K562 (cell line): ENCODE data around the gene SLC48A1. TPM values are rescaled to one million over a fixed set of nuclear protein-coding genes. Genes with fewer than 3 reads are reported as not detected.

Experiments used
- ATAC-seq: fragments of 200-7000 bp; cut with Tn5 transposase; 3 replicates; pipeline ENCODE4 v1.9.1; 2020; ENCODE audit warnings: moderate library complexity
- BruUV-seq: library from RNA; stranded (reverse); fragments of 400-500 nt; replicated peaks from 2 replicates; lab custom pipeline; 2021; lab: Mats Ljungman, UMichigan
- CTCF ChIA-PET: fragments of 300-600 bp; formaldehyde crosslinking; extraction: SDS; loops from one replicate; lab custom pipeline; 2021; ENCODE audit warnings: low intra/inter-chr PET ratio; lab: Yijun Ruan, JAX
- POLR2A ChIA-PET: fragments of 300-600, 350-650 bp; sonication (Branson Sonifier 250); formaldehyde crosslinking; extraction: SDS; loops from one replicate; lab custom pipeline; 2021; ENCODE audit warnings: antibody characterized with exemption, inconsistent platforms; lab: Yijun Ruan, JAX
- DNase-seq, 4 experiments: peaks; one replicate each; pipeline versions ENCODE4 v3.0.0 to v3.0.0-alpha.2; 2011 to 2018; ENCODE audit warnings: low spot score in 3 of 4, mixed read lengths in 3 of 4; ENCODE audit errors: extremely low read depth in 1 of 4
- FAIRE-seq: peaks from 2 replicates; lab custom pipeline; 2011; peaks lifted over from hg19 to GRCh38; lab: Jason Lieb, UNC
- H2AFZ ChIP-seq: 2 replicates; pipeline ENCODE4 v1.6.0; 2011; ENCODE audit warnings: low read depth, low read length, control low read depth, inconsistent platforms
- H3K27ac ChIP-seq: fragments of 200-600 bp; 3 replicates; pipeline ENCODE4 v1.8.0; 2011; ENCODE audit warnings: low read depth, mild to moderate bottlenecking, control low read depth, inconsistent platforms, low read length, moderate library complexity, mixed read lengths; ENCODE audit errors: extremely low read depth
- H3K27me3 ChIP-seq, 2 experiments: fragments of 300-600 bp in 1 of 2; 2 replicates in 1 of 2; 3 replicates in 1 of 2; pipeline versions ENCODE4 v1.6.0 to v1.8.0; 2011; ENCODE audit warnings: inconsistent platforms in 2 of 2, low read length in 2 of 2, mild to moderate bottlenecking in 1 of 2, mixed read lengths in 1 of 2, moderate library complexity in 1 of 2; ENCODE audit not compliant: control insufficient read depth in 2 of 2, insufficient read depth in 2 of 2
- H3K36me3 ChIP-seq: fragments of 300-600 bp; 3 replicates; pipeline ENCODE4 v1.8.0; 2011; ENCODE audit warnings: mild to moderate bottlenecking, low read length, inconsistent platforms; ENCODE audit not compliant: control insufficient read depth, insufficient read depth
- H3K4me1 ChIP-seq, 2 experiments: fragments of 200-600 bp in 1 of 2; replicated peaks in 1 of 2; 2 replicates in 1 of 2; 3 replicates in 1 of 2; pipeline versions ENCODE4 v1.5.1 to v1.8.0; 2011; ENCODE audit warnings: inconsistent platforms in 2 of 2, low read length in 2 of 2, mild to moderate bottlenecking in 1 of 2, mixed read lengths in 1 of 2, moderate library complexity in 1 of 2; ENCODE audit not compliant: control insufficient read depth in 2 of 2, insufficient read depth in 2 of 2
- H3K4me2 ChIP-seq: 2 replicates; pipeline ENCODE4 v1.6.1; 2011; ENCODE audit warnings: low read length, control low read depth, inconsistent platforms, mixed read lengths; ENCODE audit not compliant: insufficient read depth
- H3K4me3 ChIP-seq: fragments of 200-600 bp; sonication (generic), shearing (Covaris generic); 2 replicates; pipeline ENCODE4 v1.5.1; 2016; ENCODE audit warnings: control low read depth, inconsistent platforms
- H3K79me2 ChIP-seq: fragments of 200-600 bp; 3 replicates; pipeline ENCODE4 v1.8.0; 2011; ENCODE audit warnings: low read length, inconsistent platforms; ENCODE audit not compliant: control insufficient read depth, insufficient read depth
- H3K9ac ChIP-seq, 2 experiments: 2 replicates each; pipeline versions ENCODE4 v1.6.0 to v1.6.1; 2011; ENCODE audit warnings: low read depth in 2 of 2, low read length in 2 of 2, control low read depth in 1 of 2, inconsistent platforms in 1 of 2, mild to moderate bottlenecking in 1 of 2, mixed read lengths in 1 of 2; ENCODE audit not compliant: insufficient read depth in 1 of 2
- H3K9me1 ChIP-seq: one replicate; pipeline ENCODE4 v1.6.0; 2011; ENCODE audit warnings: inconsistent platforms, mild to moderate bottlenecking, low read length, moderate library complexity; ENCODE audit not compliant: control insufficient read depth, insufficient read depth
- H3K9me3 ChIP-seq: replicated peaks from 2 replicates; pipeline ENCODE4 v1.5.1; 2011; ENCODE audit warnings: low read depth, low read length, inconsistent platforms; ENCODE audit not compliant: control insufficient read depth, insufficient read depth
- H4K20me1 ChIP-seq: replicated peaks from 2 replicates; pipeline ENCODE4 v1.6.1; 2011; ENCODE audit warnings: low read length, inconsistent platforms, mixed read lengths; ENCODE audit not compliant: control insufficient read depth, insufficient read depth
- ARID1B ChIP-seq: fragments of 450-650 bp; IDR thresholded peaks from 2 replicates; pipeline ENCODE4 v1.6.1; 2016; ENCODE audit warnings: antibody characterized with exemption, mild to moderate bottlenecking, inconsistent platforms
- CHCHD3 ChIP-seq: fragments of 250-450 bp; sonication (Bioruptor Pico); IDR thresholded peaks from 2 replicates; pipeline ENCODE4 v2.1.2; 2022; ENCODE audit warnings: mild to moderate bottlenecking
- ETV6 ChIP-seq, 3 experiments: fragments of 150-350 bp in 1 of 3; sonication (generic) in 1 of 3; formaldehyde crosslinking in 1 of 3; IDR thresholded peaks; 2 replicates each; pipeline versions ENCODE4 v1.6.1 to v1.8.0; 2014 to 2022; ENCODE audit warnings: borderline replicate concordance in 2 of 3, low read depth in 2 of 3, antibody characterized with exemption in 1 of 3, low read length in 1 of 3, mild to moderate bottlenecking in 1 of 3, missing genetic modification reagents in 1 of 3
- FOXJ2 ChIP-seq: fragments of 200-800 bp; sonication (Bioruptor generic); IDR thresholded peaks from 2 replicates; pipeline ENCODE4 v1.6.1; 2016; ENCODE audit warnings: missing genetic modification characterization, missing compliant biosample characterization
- LARP7 ChIP-seq: fragments of 450-650 bp; IDR thresholded peaks from 2 replicates; pipeline ENCODE4 v1.6.1; 2016
- MTA1 ChIP-seq: fragments of 450-650 bp; IDR thresholded peaks from 2 replicates; pipeline ENCODE4 v1.6.1; 2017; ENCODE audit warnings: borderline replicate concordance
- NFIX ChIP-seq: fragments of 250-450 bp; sonication (Bioruptor Pico); IDR thresholded peaks from 2 replicates; pipeline ENCODE4 v1.4.0; 2020; ENCODE audit warnings: low read depth, mild to moderate bottlenecking, moderate library complexity
- RAD21 ChIP-seq, 2 experiments: fragments of 250-450 bp in 1 of 2; fragments of 450-650 bp in 1 of 2; sonication (Bioruptor Pico) in 1 of 2; formaldehyde crosslinking in 1 of 2; IDR thresholded peaks in 1 of 2; conservative IDR thresholded peaks in 1 of 2; 2 replicates each; pipeline versions ENCODE4 v1.4.0 to v1.8.0; 2020 to 2022; ENCODE audit warnings: mild to moderate bottlenecking in 2 of 2, moderate library complexity in 1 of 2
- SIX5 ChIP-seq, 2 experiments: IDR thresholded peaks; 2 replicates each; pipeline ENCODE4 v1.6.1; 2011; ENCODE audit warnings: low read length in 2 of 2, borderline replicate concordance in 1 of 2, low read depth in 1 of 2, mild to moderate bottlenecking in 1 of 2, moderate library complexity in 1 of 2; ENCODE audit not compliant: insufficient read depth in 1 of 2
- WGBS: fragments of 100-300 bp; shearing (Covaris generic); methylation state at CpG from one replicate; pipeline ENCODE4 v1.1.6; 2016; ENCODE audit warnings: low coverage, mixed read lengths; ENCODE audit not compliant: insufficient coverage; ENCODE audit errors: missing lambda C conversion rate; 5-methylcytosine and 5-hydroxymethylcytosine counted together
- in situ Hi-C: fragments of 300-500 bp; cut with MboI; formaldehyde crosslinking; loops from 4 replicates; pipeline ENCODE4 v1.15.0; 2018; ENCODE audit warnings: inconsistent platforms, mixed read lengths
- intact Hi-C: fragments of 100-400 bp; cut with micrococcal nuclease; formaldehyde crosslinking; loops from 2 replicates; pipeline ENCODE4 v1.14.2; 2022
- polyA plus RNA-seq, 8 experiments: library from polyadenylated mRNA; depleted of rRNA in 4 of 8; stranded (reverse) in 5 of 8; unstranded in 3 of 8; fragments of >200 nt; fragmentation: Nextera tagmentation in 2 of 8; fragmentation: Illumina TruSeq in 1 of 8; extraction: Ambion mirVana in 2 of 8; extraction: Trizol in 1 of 8; gene quantifications; 2 replicates each; pipeline versions ENCODE4 v1.2.1 to v1.2.3, GENCODE V29; 2011 to 2014; ENCODE audit warnings: inconsistent platforms in 1 of 8, missing spikeins in 1 of 8
- total RNA-seq, 7 experiments: library from RNA; depleted of rRNA in 6 of 7; stranded (reverse); fragments of >200 nt in 6 of 7; fragmentation: Illumina TruSeq in 2 of 7; extraction: Trizol in 2 of 7; gene quantifications; 2 replicates each; pipeline versions ENCODE4 v1.2.1 to v1.2.3, GENCODE V29; 2011 to 2021; ENCODE audit warnings: low replicate concordance in 1 of 7
- TF ChIP-seq, protein P1 (sequence below): fragments of 450-650 bp; formaldehyde crosslinking; IDR thresholded peaks from 2 replicates; pipeline ENCODE4 v1.4.0; 2022; ENCODE audit warnings: missing genetic modification characterization
- TF ChIP-seq, protein P2 (sequence below): IDR thresholded peaks from 2 replicates; pipeline ENCODE4 v1.6.1; 2016; ENCODE audit warnings: missing genetic modification characterization, missing compliant biosample characterization

SLC48A1 gene
- total and polyA plus RNA-seq, 9 of the 15 experiments (the other 6 are each of a cell fraction or from before 2014, with no cell fraction given), result 10.7 to 37.5 (median 18.7) TPM

DNA sequence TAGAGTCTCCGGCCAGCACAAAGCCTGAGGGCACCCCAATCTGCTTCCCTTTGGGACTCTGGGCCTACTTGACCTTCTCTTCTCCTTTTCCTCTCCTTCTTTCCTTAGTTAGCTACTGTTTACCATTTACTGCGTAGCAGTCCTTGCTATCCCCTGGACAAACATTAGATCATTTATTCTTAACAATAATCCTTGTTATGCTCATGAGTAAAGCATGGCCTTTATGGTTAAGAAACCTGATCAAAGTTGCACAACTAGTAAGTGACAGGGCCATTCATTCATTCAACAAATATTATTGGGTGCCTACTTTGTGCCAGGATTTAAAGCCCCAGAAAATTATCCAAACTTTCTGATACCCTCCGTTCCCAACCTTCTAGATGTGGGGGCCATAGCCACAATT lies 49.8 kb downstream of the SLC48A1 start (continued):
- TF ChIP-seq RAD21 (CRISPR knock-in tag; conservative IDR thresholded peaks at IDR 0.05 in 1 of 2, IDR thresholded peaks at IDR 0.05 in 1 of 2), result no peak
- TF ChIP-seq ETV6 (IDR thresholded peaks at IDR 0.05; ENCODE audit: borderline replicate concordance in 1 of 2, low read depth in 2 of 2, low read length in 1 of 2), result no peak
- TF ChIP-seq ETV6 (CRISPR knock-in tag; IDR thresholded peaks at IDR 0.05; ENCODE audit: borderline replicate concordance), result no peak
- TF ChIP-seq, all 486 proteins: peak for 0

DNA sequence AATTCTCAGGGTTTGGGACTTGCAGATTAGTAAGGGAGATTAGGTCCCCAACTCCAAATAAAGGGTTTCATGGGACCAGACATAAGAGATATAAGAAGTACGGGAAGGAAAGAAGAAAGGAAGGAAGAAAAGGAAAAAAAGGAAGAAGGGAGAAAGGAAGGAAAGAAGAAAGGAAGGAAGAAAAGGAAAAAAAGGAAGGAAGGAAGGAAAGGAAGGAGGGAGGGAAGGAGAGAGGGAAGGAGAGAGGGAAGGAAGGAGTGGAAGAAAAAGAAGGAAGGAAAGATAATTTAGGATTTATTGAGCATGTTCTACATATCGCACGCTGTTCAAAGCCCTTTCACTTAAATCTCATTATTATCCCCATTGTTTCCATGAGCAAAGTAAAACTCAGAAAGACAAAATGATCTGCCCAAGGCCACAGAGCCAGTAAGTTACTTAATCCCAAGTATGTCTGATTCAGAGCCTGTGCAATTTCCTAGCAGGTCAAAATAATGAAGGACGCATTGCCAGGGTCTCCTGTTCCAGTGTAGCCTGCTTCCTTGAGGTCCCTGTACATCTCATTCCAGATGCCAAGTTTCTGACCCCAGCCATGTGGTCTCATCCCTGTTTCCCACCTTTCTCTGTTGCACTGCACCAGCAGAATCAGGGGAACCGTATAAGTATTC lies 50.5 kb downstream of the SLC48A1 start:
- in situ Hi-C loops, result no loop called here
- 79% methylated on average over 5 of the region's 5 CpGs for WGBS
- CTCF ChIA-PET, result no interaction called here

More for the DNA sequence above, 50.5 kb downstream of the SLC48A1 start:
- H3K79me2 ChIP-seq, result peaks cover 20% of the 10 kb centered on the region
- H3K27ac ChIP-seq, result no peak overlapping the region
- TF ChIP-seq MTA1 (peak; percentile 35; the same call in 1 of the 2 replicates), ARID1B (0 out of 2 replicates have a peak, but pooled peaks have one; percentile 7), CHCHD3 (CRISPR knock-in tag) (no peak), FOXJ2 (tag) (no peak), NFIX (no peak), SIX5 (IDR thresholded peaks at IDR 0.05; ENCODE audit: borderline replicate concordance in 1 of 2, insufficient read depth in 1 of 2, low read depth in 1 of 2, low read length in 2 of 2) (no peak), LARP7 (peak; percentile 62; the same call in 1 of the 2 replicates)
- TF ChIP-seq, protein P1, sequence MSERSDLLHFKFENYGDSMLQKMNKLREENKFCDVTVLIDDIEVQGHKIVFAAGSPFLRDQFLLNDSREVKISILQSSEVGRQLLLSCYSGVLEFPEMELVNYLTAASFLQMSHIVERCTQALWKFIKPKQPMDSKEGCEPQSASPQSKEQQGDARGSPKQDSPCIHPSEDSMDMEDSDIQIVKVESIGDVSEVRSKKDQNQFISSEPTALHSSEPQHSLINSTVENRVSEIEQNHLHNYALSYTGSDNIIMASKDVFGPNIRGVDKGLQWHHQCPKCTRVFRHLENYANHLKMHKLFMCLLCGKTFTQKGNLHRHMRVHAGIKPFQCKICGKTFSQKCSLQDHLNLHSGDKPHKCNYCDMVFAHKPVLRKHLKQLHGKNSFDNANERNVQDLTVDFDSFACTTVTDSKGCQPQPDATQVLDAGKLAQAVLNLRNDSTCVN (CRISPR knock-in tag), result 0 out of 2 replicates have a peak, but pooled peaks have one; percentile 40
- TF ChIP-seq, protein P2, sequence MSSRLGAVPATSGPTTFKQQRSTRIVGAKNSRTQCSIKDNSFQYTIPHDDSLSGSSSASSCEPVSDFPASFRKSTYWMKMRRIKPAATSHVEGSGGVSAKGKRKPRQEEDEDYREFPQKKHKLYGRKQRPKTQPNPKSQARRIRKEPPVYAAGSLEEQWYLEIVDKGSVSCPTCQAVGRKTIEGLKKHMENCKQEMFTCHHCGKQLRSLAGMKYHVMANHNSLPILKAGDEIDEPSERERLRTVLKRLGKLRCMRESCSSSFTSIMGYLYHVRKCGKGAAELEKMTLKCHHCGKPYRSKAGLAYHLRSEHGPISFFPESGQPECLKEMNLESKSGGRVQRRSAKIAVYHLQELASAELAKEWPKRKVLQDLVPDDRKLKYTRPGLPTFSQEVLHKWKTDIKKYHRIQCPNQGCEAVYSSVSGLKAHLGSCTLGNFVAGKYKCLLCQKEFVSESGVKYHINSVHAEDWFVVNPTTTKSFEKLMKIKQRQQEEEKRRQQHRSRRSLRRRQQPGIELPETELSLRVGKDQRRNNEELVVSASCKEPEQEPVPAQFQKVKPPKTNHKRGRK (tag), result peak; percentile 87
- no peak overlapping the region for H2AFZ ChIP-seq
- no peaks in the 10 kb centered on the region for H3K9me1 ChIP-seq
- no peak overlapping the region for H3K4me2 ChIP-seq
- BruUV-seq, result no TSS peak
- DNase-seq, result no peak
- H3K9ac ChIP-seq, result peak overlapping the region in 1 of 2 experiments; percentile 14; a peak in 1 of 4 replicates
- H3K4me3 ChIP-seq, result no peak overlapping the region
- intact Hi-C loops, result no loop called here
- POLR2A ChIA-PET, result interaction anchor here (1.7 kb wide), 1 partner anchor 11 kb away, joined by 10 read pairs; no protein-coding TSS in a partner anchor
- peaks cover under 1% of the 10 kb centered on the region; the same call in 1 of the 3 replicates for H3K36me3 ChIP-seq
- no peaks in the 10 kb centered on the region for H4K20me1 ChIP-seq
- no peaks in the 10 kb centered on the region for H3K9me3 ChIP-seq
- no peak for FAIRE-seq
- H3K27me3 ChIP-seq, result no peaks in the 10 kb centered on the region
- peaks cover 31 to 32% of the 10 kb centered on the region in 2 experiments for H3K4me1 ChIP-seq
- ATAC-seq, result no peak
